Spleen (tissue), 11 donors: Measurements from ENCODE around the gene NGEF. TPM values are rescaled to one million over a fixed set of nuclear protein-coding genes. Genes with fewer than 3 reads are reported as not detected.
A peak's percentile ranks its signal among the peaks of the same experiment; 100 is the strongest.

Experiments
- DNase-seq: peaks from one replicate; pipeline ENCODE4 v3.0.0-alpha.2; 2020
- H3K27ac ChIP-seq, 8 donors: fragments of 200-600 bp; sonication (generic) in 7 of 8; 1 replicate in 4 of 8; 2 replicates in 4 of 8; pipeline versions ENCODE4 v1.5.0 to v1.8.0; 2016 to 2021; ENCODE audit warnings: inconsistent platforms in 4 of 8, mild to moderate bottlenecking in 4 of 8, moderate library complexity in 1 of 8
- H3K27me3 ChIP-seq, 7 donors: fragments of 200-600 bp; sonication (generic) in 6 of 7; replicated peaks in 1 of 7; 1 replicate in 4 of 7; 2 replicates in 3 of 7; pipeline versions ENCODE4 v1.5.0 to v1.8.0; 2016 to 2021; ENCODE audit warnings: inconsistent platforms in 3 of 7, mild to moderate bottlenecking in 1 of 7
- H3K36me3 ChIP-seq, 6 donors: fragments of 200-600 bp; sonication (generic) in 5 of 6; 1 replicate in 4 of 6; 2 replicates in 2 of 6; pipeline versions ENCODE4 v1.5.0 to v1.8.0; 2016 to 2021; ENCODE audit warnings: inconsistent platforms in 2 of 6
- H3K4me1 ChIP-seq, 6 donors: fragments of 200-600 bp; sonication (generic) in 5 of 6; 1 replicate in 3 of 6; 2 replicates in 3 of 6; pipeline versions ENCODE4 v1.5.0 to v1.8.0; 2016 to 2021; ENCODE audit warnings: inconsistent platforms in 3 of 6
- H3K4me3 ChIP-seq, 8 donors: fragments of 200-600 bp; sonication (generic) in 7 of 8; 1 replicate in 4 of 8; 2 replicates in 4 of 8; pipeline versions ENCODE4 v1.5.0 to v1.8.0; 2016 to 2021; ENCODE audit warnings: inconsistent platforms in 4 of 8, mild to moderate bottlenecking in 4 of 8, moderate library complexity in 2 of 8
- H3K9me3 ChIP-seq, 8 donors: fragments of 200-600 bp; sonication (generic) in 7 of 8; 1 replicate in 4 of 8; 2 replicates in 4 of 8; pipeline versions ENCODE4 v1.5.0 to v1.8.0; 2016 to 2021; ENCODE audit warnings: inconsistent platforms in 4 of 8
- CTCF ChIP-seq, 11 experiments: fragments of 200-600 bp in 7 of 11; fragments of 450-650 bp in 4 of 11; sonication (generic) in 4 of 11; IDR thresholded peaks in 8 of 11; conservative IDR thresholded peaks in 3 of 11; 1 replicate in 7 of 11; 2 replicates in 4 of 11; pipeline versions ENCODE4 v1.4.0 to v1.8.0; 2016 to 2021; ENCODE audit warnings: antibody characterized with exemption in 11 of 11, inconsistent platforms in 4 of 11, mild to moderate bottlenecking in 1 of 11
- POLR2A ChIP-seq, 3 donors: fragments of 450-650 bp; IDR thresholded peaks; one replicate each; pipeline ENCODE4 v1.5.1; 2017; ENCODE audit warnings: antibody characterized with exemption in 3 of 3, mild to moderate bottlenecking in 1 of 3
- POLR2AphosphoS5 ChIP-seq, 3 donors: sonication (generic); formaldehyde crosslinking; IDR thresholded peaks; one replicate each; pipeline ENCODE4 v1.5.1; 2017; ENCODE audit warnings: antibody characterized with exemption in 3 of 3
- WGBS, 5 donors: extraction: QIAGEN DNeasy Blood & Tissue Kit in 3 of 5; methylation state at CpG; one replicate each; pipeline versions ENCODE4 v1.1.5 to v1.1.7; 2013 to 2018; 5-methylcytosine and 5-hydroxymethylcytosine counted together
- intact Hi-C: fragments of 100-400 bp; cut with DNase I; formaldehyde crosslinking; loops from one replicate; pipeline ENCODE4 v1.15.0; 2023; ENCODE audit warnings: low total_unique reads
- polyA plus RNA-seq, 3 donors: library from polyadenylated mRNA; stranded (reverse); fragments of 200-250 nt; gene quantifications; one replicate each; pipeline ENCODE4 v1.2.1, GENCODE V29; 2013
- total RNA-seq, 7 donors: library from RNA; depleted of rRNA in 3 of 7; stranded (reverse); fragments of >200 nt in 3 of 7; fragmentation: NEBNext Ultra II Directional in 4 of 7; extraction: Animal tissue kit (Norgen Biotek cat#: 25700) in 4 of 7; gene quantifications; one replicate each; pipeline versions ENCODE4 v1.1.0 to v1.2.1, GENCODE V29; 2016 to 2021
- donor health status: healthy with polysubstance abuse.
- donor health status: DM: no; HTN: no; CAD: no; lungs with moderate emphysema.
- donor health status: DM: no; HTN: no; CAD: no.
- donor health status: Bipolar disorder and iron deficiency.
- donor health status: healthy.
- donor health status: DM: no; HTN: no; CAD: no.
- donor health status: DM: yes; HTN: yes; CAD: no.

The NGEF gene
- total and polyA plus RNA-seq, 10 donors = 0.23 to 0.79 (median 0.43) TPM; not detected in 5

GRCh38 chr2:232900811-232901735, 112.0 kb downstream of the NGEF start:
- H3K36me3 ChIP-seq = no peaks in the 10 kb centered on the region
- no peaks in the 10 kb centered on the region for H3K9me3 ChIP-seq
- DNase-seq = no peak
- H3K4me1 ChIP-seq = peaks cover 0 to 12% (median 5%) of the 10 kb centered on the region in 6 donors
- WGBS, 5 donors = 64 to 72% (median 65%) methylated on average over 42 to 43 of the region's 43 CpGs
- peaks cover 0 to 20% (median 0%) of the 10 kb centered on the region in 7 donors for H3K27me3 ChIP-seq
- no peak overlapping the region for H3K4me3 ChIP-seq
- intact Hi-C loops = no loop called here
- TF ChIP-seq POLR2A (IDR thresholded peaks at IDR 0.05) = no peak
- no peak for TF ChIP-seq POLR2AphosphoS5 (IDR thresholded peaks at IDR 0.05)
- TF ChIP-seq CTCF (IDR thresholded peaks at IDR 0.05 in 8 of 11, conservative IDR thresholded peaks at IDR 0.05 in 3 of 11) = no peak
- peak overlapping the region in 1 of 8 donors; percentile 57 for H3K27ac ChIP-seq

- H3K36me3 ChIP-seq = no peaks in the 10 kb centered on the region
- no peak for DNase-seq
- no peak overlapping the region for H3K27ac ChIP-seq
- H3K4me3 ChIP-seq = no peak overlapping the region
- H3K4me1 ChIP-seq = peaks cover 0 to 12% (median 5%) of the 10 kb centered on the region in 6 donors
- WGBS, 5 donors = 73 to 85% (median 80%) methylated on average over 18 of the region's 18 CpGs
- intact Hi-C loops = no loop called here
- peaks cover 0 to 26% (median 0%) of the 10 kb centered on the region in 7 donors for H3K27me3 ChIP-seq
- no peaks in the 10 kb centered on the region for H3K9me3 ChIP-seq
- TF ChIP-seq POLR2A (IDR thresholded peaks at IDR 0.05) = no peak
- TF ChIP-seq POLR2AphosphoS5 (IDR thresholded peaks at IDR 0.05) = no peak
- no peak for TF ChIP-seq CTCF (IDR thresholded peaks at IDR 0.05 in 8 of 11, conservative IDR thresholded peaks at IDR 0.05 in 3 of 11)
Measured at GRCh38 chr2:232898592-232899543, 114.2 kb downstream of the NGEF start.

GRCh38 chr2:232897598-232898408, 115.3 kb downstream of the NGEF start:
- WGBS, 5 donors = 90 to 94% (median 91%) methylated on average over 19 to 24 of the region's 24 CpGs
- Histone ChIP-seq H3K4me3 (no peak overlapping the region), H3K4me1 (peaks cover 0 to 12% (median 5%) of the 10 kb centered on the region in 6 donors), H3K36me3 (no peaks in the 10 kb centered on the region), H3K27me3 (peaks cover 0 to 31% (median 0%) of the 10 kb centered on the region in 7 donors), H3K27ac (no peak overlapping the region), H3K9me3 (no peaks in the 10 kb centered on the region)
- DNase-seq = no peak
- no peak for TF ChIP-seq CTCF (IDR thresholded peaks at IDR 0.05 in 8 of 11, conservative IDR thresholded peaks at IDR 0.05 in 3 of 11)
- TF ChIP-seq POLR2A (IDR thresholded peaks at IDR 0.05) = no peak
- TF ChIP-seq POLR2AphosphoS5 (IDR thresholded peaks at IDR 0.05) = no peak
- intact Hi-C loops = no loop called here
